IMR-90 (cell line): ENCODE results near the gene ARHGEF39. TPM values are rescaled to one million over a fixed set of nuclear protein-coding genes. Genes with fewer than 3 reads are reported as not detected.

Experiments used
- ATAC-seq: fragments of 200-7000 bp; cut with Tn5 transposase; 2 replicates; pipeline ENCODE4 v1.9.1; 2020; ENCODE audit warnings: low read depth, mild to moderate bottlenecking, moderate library complexity
- BruUV-seq: library from RNA; stranded (reverse); fragments of 400-500 nt; replicated peaks from 2 replicates; lab custom pipeline; 2021; lab: Mats Ljungman, UMichigan
- CTCF ChIA-PET: fragments of 300-600 bp; formaldehyde crosslinking; extraction: SDS; loops from one replicate; lab custom pipeline; 2021; ENCODE audit warnings: antibody characterized with exemption; lab: Yijun Ruan, JAX
- POLR2A ChIA-PET: fragments of 300-600 bp; sonication (Branson Sonifier 250); formaldehyde crosslinking; loops from one replicate; lab custom pipeline; 2022; ENCODE audit warnings: antibody characterized with exemption; ENCODE audit not compliant: unreplicated experiment; lab: Charles Lee
- DNase-seq: peaks from one replicate; pipeline ENCODE4 v3.0.0; 2013
- H2AFZ ChIP-seq: replicated peaks from 2 replicates; pipeline ENCODE3; 2013; ENCODE audit warnings: low read length, mild to moderate bottlenecking; ENCODE audit not compliant: poor library complexity
- H2AK5ac ChIP-seq: 2 replicates; pipeline ENCODE4 v1.6.1; 2013; ENCODE audit warnings: low read depth, low read length, inconsistent platforms
- H2AK9ac ChIP-seq: replicated peaks from 2 replicates; pipeline ENCODE3; 2013; ENCODE audit warnings: mild to moderate bottlenecking, low read depth, low read length, moderate library complexity; ENCODE audit not compliant: poor library complexity
- H2BK120ac ChIP-seq: 2 replicates; pipeline ENCODE4 v1.6.1; 2013; ENCODE audit warnings: low read depth, low read length, inconsistent platforms
- H2BK15ac ChIP-seq: 3 replicates; pipeline ENCODE4 v1.6.1; 2013; ENCODE audit warnings: low read depth, low read length, inconsistent platforms
- H2BK20ac ChIP-seq: 2 replicates; pipeline ENCODE4 v1.6.1; 2013; ENCODE audit warnings: low read depth, mild to moderate bottlenecking, inconsistent platforms, low read length, moderate library complexity
- H2BK5ac ChIP-seq: 2 replicates; pipeline ENCODE4 v1.6.1; 2013; ENCODE audit warnings: mild to moderate bottlenecking, low read depth, low read length, inconsistent platforms; ENCODE audit not compliant: poor library complexity, severe bottlenecking
- H3K14ac ChIP-seq: replicated peaks from 2 replicates; pipeline ENCODE4 v1.6.1; 2013; ENCODE audit warnings: low read depth, low read length, inconsistent platforms
- H3K18ac ChIP-seq: 2 replicates; pipeline ENCODE4 v1.6.1; 2013; ENCODE audit warnings: low read depth, low read length, control low read depth
- H3K23ac ChIP-seq: 2 replicates; pipeline ENCODE4 v1.6.1; 2013; ENCODE audit warnings: low read depth, low read length, inconsistent platforms
- H3K27ac ChIP-seq: 2 replicates; pipeline ENCODE4 v1.5.1; 2013; ENCODE audit warnings: mild to moderate bottlenecking, control low read depth, low read length; ENCODE audit not compliant: insufficient read depth
- H3K27me3 ChIP-seq: 2 replicates; pipeline ENCODE4 v1.6.1; 2013; ENCODE audit warnings: low read length; ENCODE audit not compliant: control insufficient read depth, insufficient read depth
- H3K36me3 ChIP-seq: 2 replicates; pipeline ENCODE4 v1.6.1; 2013; ENCODE audit warnings: low read length, mixed read lengths; ENCODE audit not compliant: control insufficient read depth, insufficient read depth
- H3K4ac ChIP-seq: 2 replicates; pipeline ENCODE4 v1.6.1; 2013; ENCODE audit warnings: low read depth, low read length, inconsistent platforms
- H3K4me1 ChIP-seq: 2 replicates; pipeline ENCODE4 v1.6.1; 2013; ENCODE audit warnings: low read length, mixed read lengths; ENCODE audit not compliant: control insufficient read depth, insufficient read depth
- H3K4me2 ChIP-seq: 2 replicates; pipeline ENCODE4 v1.6.1; 2013; ENCODE audit warnings: low read depth, mild to moderate bottlenecking, control low read depth, low read length, moderate library complexity
- H3K4me3 ChIP-seq: 2 replicates; pipeline ENCODE4 v1.5.1; 2013; ENCODE audit warnings: low read depth, mild to moderate bottlenecking, control low read depth, low read length, moderate library complexity; ENCODE audit not compliant: insufficient read depth
- H3K56ac ChIP-seq: 2 replicates; pipeline ENCODE4 v1.6.1; 2013; ENCODE audit warnings: low read length, inconsistent platforms; ENCODE audit not compliant: insufficient read depth; ENCODE audit errors: extremely low read depth
- H3K79me1 ChIP-seq, 2 experiments: 2 replicates each; pipeline ENCODE4 v1.6.1; 2013; ENCODE audit warnings: low read length in 2 of 2, inconsistent platforms in 1 of 2, low read depth in 1 of 2
- H3K9ac ChIP-seq: 2 replicates; pipeline ENCODE4 v1.6.1; 2013; ENCODE audit warnings: low read depth, low read length, control low read depth
- H3K9me1 ChIP-seq: 2 replicates; pipeline ENCODE4 v1.6.1; 2013; ENCODE audit warnings: low read length, inconsistent platforms; ENCODE audit not compliant: insufficient read depth
- H3K9me3 ChIP-seq: 2 replicates; pipeline ENCODE4 v1.6.1; 2013; ENCODE audit warnings: low read length; ENCODE audit not compliant: control insufficient read depth, insufficient read depth
- H4K20me1 ChIP-seq: 2 replicates; pipeline ENCODE4 v1.6.1; 2013; ENCODE audit warnings: low read length, inconsistent platforms; ENCODE audit not compliant: insufficient read depth
- H4K5ac ChIP-seq: 2 replicates; pipeline ENCODE4 v1.6.1; 2013; ENCODE audit warnings: mild to moderate bottlenecking, low read depth, low read length, control low read depth
- H4K8ac ChIP-seq, 2 experiments: 2 replicates each; pipeline ENCODE4 v1.6.1; 2013; ENCODE audit warnings: low read depth in 2 of 2, low read length in 2 of 2, control low read depth in 1 of 2, inconsistent platforms in 1 of 2
- H4K91ac ChIP-seq: 2 replicates; pipeline ENCODE4 v1.6.1; 2013; ENCODE audit warnings: low read depth, low read length, inconsistent platforms; ENCODE audit not compliant: insufficient read depth
- CEBPB ChIP-seq: IDR thresholded peaks from 2 replicates; pipeline ENCODE4 v1.6.1; 2012; ENCODE audit warnings: low read depth, low read length, improper control_type of control experiment
- FOS ChIP-seq: fragments of 150-350 bp; IDR thresholded peaks from 2 replicates; pipeline ENCODE4 v1.6.1; 2016; ENCODE audit warnings: low read depth, low read length
- MAFK ChIP-seq: IDR thresholded peaks from 2 replicates; pipeline ENCODE4 v1.6.1; 2012; ENCODE audit warnings: low read depth, low read length, improper control_type of control experiment
- MAZ ChIP-seq: IDR thresholded peaks from 2 replicates; pipeline ENCODE4 v1.6.1; 2012; ENCODE audit warnings: low read depth, mild to moderate bottlenecking, low read length, improper control_type of control experiment, moderate library complexity, borderline replicate concordance
- NFE2L2 ChIP-seq: fragments of 150-350 bp; IDR thresholded peaks from 2 replicates; pipeline ENCODE4 v1.6.1; 2016; ENCODE audit warnings: low read depth, mild to moderate bottlenecking, low read length
- POLR2A ChIP-seq: IDR thresholded peaks from 2 replicates; pipeline ENCODE4 v1.6.1; 2012; ENCODE audit warnings: mild to moderate bottlenecking, low read depth, low read length
- RAD21 ChIP-seq: IDR thresholded peaks from 2 replicates; pipeline ENCODE4 v1.6.1; 2012; ENCODE audit warnings: low read length, improper control_type of control experiment
- RCOR1 ChIP-seq: IDR thresholded peaks from 2 replicates; pipeline ENCODE4 v1.6.1; 2012; ENCODE audit warnings: mild to moderate bottlenecking, low read length, improper control_type of control experiment; ENCODE audit not compliant: insufficient replicate concordance
- RFX5 ChIP-seq: IDR thresholded peaks from 2 replicates; pipeline ENCODE4 v1.8.0; 2012; ENCODE audit warnings: low read depth, mild to moderate bottlenecking, low read length, moderate library complexity
- WGBS, 2 experiments: methylation state at CpG; one replicate each; pipeline versions ENCODE4 v1.1.5 to v1.1.7; 2013; ENCODE audit warnings: missing lambda C conversion rate in 2 of 2; ENCODE audit not compliant: insufficient read length in 1 of 2; ENCODE audit errors: extremely low coverage in 2 of 2; 5-methylcytosine and 5-hydroxymethylcytosine counted together
- dilution Hi-C: fragments of 300-500 bp; cut with HindIII; formaldehyde crosslinking; loops from one replicate; pipeline ENCODE4 v1.14.3; 2018; ENCODE audit warnings: low sequenced_read_pairs; ENCODE audit not compliant: unreplicated experiment
- in situ Hi-C: fragments of 300-500 bp; cut with MboI; formaldehyde crosslinking; loops from 3 replicates; pipeline ENCODE4 v1.14.3; 2019; ENCODE audit warnings: low sequenced_read_pairs, inconsistent platforms, mixed read lengths
- intact Hi-C: fragments of 100-400 bp; cut with micrococcal nuclease; formaldehyde crosslinking; loops from 2 replicates; pipeline ENCODE4 v1.10.0; 2022
- polyA plus RNA-seq, 3 experiments: library from polyadenylated mRNA; depleted of rRNA; stranded (reverse); fragments of >200 nt; gene quantifications; 2 replicates each; pipeline ENCODE4 v1.2.3, GENCODE V29; 2012; ENCODE audit warnings: low replicate concordance in 1 of 3
- total RNA-seq: library from RNA; depleted of rRNA; stranded (reverse); fragments of >200 nt; gene quantifications from 2 replicates; pipeline ENCODE4 v1.2.3, GENCODE V29; 2012
- TF ChIP-seq, protein P1 (sequence below): fragments of 150-350 bp; IDR thresholded peaks from 2 replicates; pipeline ENCODE4 v1.6.1; 2017; ENCODE audit warnings: mild to moderate bottlenecking, antibody characterized with exemption, low read length, low read depth

The ARHGEF39 gene
- total and polyA plus RNA-seq, 2 of the 4 experiments (the other 2 are of a cell fraction) = 2.5 to 2.8 TPM

DNA sequence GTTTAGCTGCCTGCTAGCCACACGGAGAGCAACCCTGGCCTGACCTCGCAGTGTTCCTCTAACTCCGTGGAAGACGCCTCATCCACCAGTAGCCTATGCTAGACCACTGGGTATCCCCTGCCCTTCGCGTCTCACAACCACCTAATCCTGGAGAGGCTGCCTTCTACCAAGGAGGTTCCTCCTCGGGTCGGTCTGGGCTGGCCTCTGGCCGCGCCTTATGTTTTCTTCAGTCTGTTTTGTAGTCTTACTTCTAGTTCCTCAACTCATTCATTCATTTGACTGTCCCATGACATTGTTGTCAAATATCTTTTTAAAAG, 26.3 kb upstream of the ARHGEF39 start (continued):
- TF ChIP-seq RFX5 (no peak), MAFK (no peak), CEBPB (no peak), FOS (no peak), MAZ (no peak)

GRCh38 chr9:35690614-35691333, 25.8 kb upstream of the ARHGEF39 start:
- peak; percentile 55 for ATAC-seq
- H2AFZ ChIP-seq = peak overlapping the region; percentile 85

More at GRCh38 chr9:35690614-35691333, 25.8 kb upstream of the ARHGEF39 start:
- no TSS peak for BruUV-seq
- peaks cover 26% of the 10 kb centered on the region for H3K36me3 ChIP-seq
- no peaks in the 10 kb centered on the region for H3K27me3 ChIP-seq
- H3K9me1 ChIP-seq = peaks cover 14% of the 10 kb centered on the region; the same call in 1 of the 2 replicates
- H3K4me2 ChIP-seq = peak overlapping the region; percentile 83
- H3K9me3 ChIP-seq = no peaks in the 10 kb centered on the region
- H3K18ac ChIP-seq = peak overlapping the region; percentile 80
- ChIA-PET CTCF (interaction anchor here (0.7 to 1.2 kb wide), 3 partner anchors 10 to 37 kb away, joined by 3 to 4 read pairs (median 4); no protein-coding TSS in a partner anchor), POLR2A (interaction anchor here (0.6 to 2.6 kb wide), 10 partner anchors 8 to 202 kb away, joined by 3 to 25 read pairs (median 4); partner anchors contain the start of genes CREB3 and TLN1)
- peak overlapping the region; percentile 95; the same call in 2 of the 3 replicates for H2BK15ac ChIP-seq
- peak overlapping the region; percentile 98 for H2BK5ac ChIP-seq
- H2BK120ac ChIP-seq = peak overlapping the region; percentile 86
- H3K9ac ChIP-seq = peak overlapping the region; percentile 95
- H2BK20ac ChIP-seq = peak overlapping the region; percentile 30; the same call in 1 of the 2 replicates
- peak overlapping the region; percentile 93 to 98 for H4K8ac ChIP-seq
- H3K4ac ChIP-seq = peak overlapping the region; percentile 99
- peak overlapping the region; percentile 91 for H3K14ac ChIP-seq
- H3K79me1 ChIP-seq = peaks cover 0 to 53% of the 10 kb centered on the region in 2 experiments; a peak in 3 of 4 replicates
- intact Hi-C loops = loop anchor here (2.0 to 5.0 kb wide), 2 partner anchors 33 to 38 kb away; partner anchors contain the start of genes CCDC107 and RMRP
- dilution Hi-C loops = no loop called here
- peak overlapping the region; percentile 77 for H2AK9ac ChIP-seq
- peak overlapping the region; percentile 97 for H2AK5ac ChIP-seq
- H3K4me1 ChIP-seq = peaks cover 20% of the 10 kb centered on the region
- peak overlapping the region; percentile 86 for H4K5ac ChIP-seq
- H3K56ac ChIP-seq = peak overlapping the region; percentile 82
- peak overlapping the region; percentile 98 for H3K27ac ChIP-seq
- peak overlapping the region; percentile 99 for H4K91ac ChIP-seq
- TF ChIP-seq, protein P1, sequence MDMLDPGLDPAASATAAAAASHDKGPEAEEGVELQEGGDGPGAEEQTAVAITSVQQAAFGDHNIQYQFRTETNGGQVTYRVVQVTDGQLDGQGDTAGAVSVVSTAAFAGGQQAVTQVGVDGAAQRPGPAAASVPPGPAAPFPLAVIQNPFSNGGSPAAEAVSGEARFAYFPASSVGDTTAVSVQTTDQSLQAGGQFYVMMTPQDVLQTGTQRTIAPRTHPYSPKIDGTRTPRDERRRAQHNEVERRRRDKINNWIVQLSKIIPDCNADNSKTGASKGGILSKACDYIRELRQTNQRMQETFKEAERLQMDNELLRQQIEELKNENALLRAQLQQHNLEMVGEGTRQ = peak; percentile 40; the same call in 1 of the 2 replicates
- TF ChIP-seq CEBPB = peak; percentile 46
- TF ChIP-seq NFE2L2 = no peak
- TF ChIP-seq RCOR1 = no peak
- peak; percentile 83; the same call in 1 of the 2 replicates for TF ChIP-seq MAZ
- TF ChIP-seq RAD21 = no peak
- peak; percentile 35; the same call in 1 of the 2 replicates for TF ChIP-seq POLR2A
- H3K4me3 ChIP-seq = peak overlapping the region; percentile 83
- H3K23ac ChIP-seq = peak overlapping the region; percentile 84
- 0% methylated on average over 4 of the region's 61 CpGs; no CpG with 5 or more reads in 1 of the 2 experiments for WGBS, 2 experiments
- DNase-seq = peak; percentile 75
- in situ Hi-C loops = no loop called here
- peaks cover 40% of the 10 kb centered on the region for H4K20me1 ChIP-seq
